GM21367 (cell line): ENCODE measurements around the gene PROC.
"Not testable (repeated sequence)": the region's sequence is repeated elsewhere in the genome, so short reads cannot be mapped to it uniquely, and the experiment has no call there.

ENCODE experiments used
- ATAC-seq: cut with Tn5 transposase; IDR thresholded peaks from one replicate; pipeline ENCODE4 v1.9.1; 2021; ENCODE audit not compliant: unreplicated experiment

The PROC gene

DNA sequence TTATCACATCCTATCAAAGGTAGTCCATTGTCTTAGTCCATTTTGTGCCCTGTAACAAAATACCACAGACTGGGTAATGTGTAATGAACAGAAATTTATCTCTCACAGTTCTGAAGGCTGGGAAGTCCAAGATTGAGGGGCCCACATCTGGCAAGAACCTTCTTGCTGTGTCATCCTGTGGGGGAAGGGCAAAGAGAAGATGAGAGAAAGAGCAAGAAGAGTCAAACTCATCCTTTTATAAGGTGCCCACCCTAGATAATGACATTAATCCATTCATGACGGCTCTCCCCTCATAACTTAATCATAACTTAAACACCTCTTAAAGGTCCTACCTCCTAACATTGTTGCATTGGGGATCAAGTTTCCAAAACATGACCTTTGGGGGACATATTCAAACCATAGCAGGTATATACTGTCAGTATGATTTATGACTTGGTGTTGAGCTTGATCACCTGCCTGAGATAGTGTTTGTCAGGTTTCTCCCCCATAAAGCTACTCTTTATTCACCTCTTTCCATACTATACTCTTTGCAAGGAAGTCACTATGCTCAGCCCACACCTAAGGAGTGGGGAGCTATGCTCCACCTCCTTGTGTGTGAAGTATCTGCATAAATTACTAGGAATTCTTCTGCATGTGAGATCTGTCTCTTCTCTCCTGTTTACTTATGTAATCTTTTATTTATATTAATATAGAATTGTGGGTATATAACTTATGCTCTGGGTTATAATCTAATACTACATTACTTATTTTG, 25.2 kb upstream of the PROC start:
- no peak for ATAC-seq

- ATAC-seq = no peak
Observed at GRCh38 chr2:127394492-127394891, 23.7 kb upstream of the PROC start.

DNA sequence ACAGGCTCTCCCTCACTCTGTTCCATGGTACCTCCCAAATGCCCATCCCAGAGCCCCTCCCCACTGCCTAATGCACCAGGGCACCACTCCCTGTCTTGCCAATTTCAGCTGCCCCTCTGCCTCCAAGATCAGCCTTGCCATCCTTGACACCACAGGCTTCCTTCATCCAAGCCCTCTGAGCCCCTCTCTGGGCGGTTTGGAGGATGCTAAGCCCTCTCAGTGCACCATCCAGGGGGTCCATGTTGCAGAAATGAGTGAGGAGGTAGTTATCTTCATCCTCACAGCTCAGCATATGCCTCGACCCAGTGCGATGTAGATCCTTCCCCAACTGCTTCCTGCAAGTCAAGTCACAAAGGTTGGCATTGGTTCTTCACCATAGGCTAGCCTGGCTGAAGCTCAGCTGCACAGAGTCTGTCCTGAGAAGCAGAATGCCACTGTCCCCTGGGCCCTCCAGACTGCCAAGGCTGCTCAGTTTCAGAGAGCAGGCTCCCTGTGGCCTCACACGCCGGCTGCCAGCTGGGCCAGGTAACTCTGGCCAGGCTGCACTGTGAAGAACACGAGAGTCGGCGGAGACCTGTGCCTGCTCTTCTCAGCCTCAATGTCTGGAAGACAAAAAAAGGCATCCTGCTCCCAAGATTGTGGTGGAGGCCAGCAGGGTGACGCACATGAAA, 20.5 kb upstream of the PROC start:
- ATAC-seq = no peak

DNA sequence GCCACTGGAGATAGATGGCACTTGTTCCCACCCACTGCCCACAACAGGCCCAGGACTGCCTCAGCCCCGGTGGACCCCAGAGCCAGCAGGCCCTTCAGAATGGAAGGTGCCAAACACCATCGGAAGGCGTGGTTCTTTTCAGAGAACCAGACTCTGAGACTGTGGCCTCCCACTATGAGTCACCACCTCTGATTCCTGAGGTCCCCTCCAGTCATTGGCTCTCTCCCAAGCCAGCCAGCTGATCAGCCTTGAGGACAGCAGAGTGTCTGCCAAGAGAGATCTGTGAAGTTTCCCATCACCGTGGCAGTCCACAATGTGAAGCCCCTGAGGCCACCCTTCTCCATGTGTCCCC, 20.0 kb upstream of the PROC start:
- ATAC-seq = peak; percentile 78

DNA sequence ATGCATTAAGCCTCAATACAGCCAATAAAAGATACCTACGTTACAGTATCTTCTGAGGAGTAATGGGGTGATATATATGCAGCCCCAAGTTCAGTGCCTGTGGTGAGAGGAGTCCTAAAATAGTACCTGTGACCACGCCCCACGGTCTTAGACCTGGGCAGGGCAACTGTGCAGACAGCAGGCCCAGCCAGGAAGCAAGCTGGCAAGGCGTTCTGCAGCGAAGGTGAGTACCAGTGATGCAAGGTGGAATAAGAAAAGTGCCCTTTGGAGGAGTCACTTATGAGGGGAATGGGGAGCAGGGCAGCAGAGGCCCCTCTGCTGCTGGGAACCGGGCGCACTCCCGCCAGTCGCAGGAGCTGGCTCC, 17.7 kb upstream of the PROC start:
- no peak for ATAC-seq

- ATAC-seq = no peak
Observed at GRCh38 chr2:127400897-127401756, 17.1 kb upstream of the PROC start.

GRCh38 chr2:127401757-127402695, 16.2 kb upstream of the PROC start:
- no peak for ATAC-seq

- ATAC-seq = no peak
Observed at GRCh38 chr2:127403460-127403859, 14.8 kb upstream of the PROC start.

- no peak for ATAC-seq
Observed at GRCh38 chr2:127404466-127405254, 13.6 kb upstream of the PROC start.

DNA sequence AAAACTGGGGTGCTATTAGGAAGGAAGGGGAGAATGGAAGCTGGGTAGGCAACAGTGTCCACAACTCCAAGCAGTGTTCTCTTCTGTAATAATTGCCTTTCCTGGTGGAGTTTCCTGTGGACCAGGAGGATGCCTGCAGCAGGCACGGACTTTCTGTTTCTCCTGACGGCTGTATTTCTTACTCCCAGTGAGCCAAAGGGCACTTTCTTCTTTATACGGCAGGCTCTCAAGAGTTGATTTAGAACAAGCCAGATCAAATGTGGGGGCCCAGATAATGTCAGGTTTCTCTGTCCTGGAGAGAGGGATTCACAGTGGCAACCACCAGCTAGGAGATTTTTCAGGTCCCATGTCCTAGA, 13.0 kb upstream of the PROC start:
- no peak for ATAC-seq

GRCh38 chr2:127406454-127406853, 11.8 kb upstream of the PROC start:
- no peak for ATAC-seq

DNA sequence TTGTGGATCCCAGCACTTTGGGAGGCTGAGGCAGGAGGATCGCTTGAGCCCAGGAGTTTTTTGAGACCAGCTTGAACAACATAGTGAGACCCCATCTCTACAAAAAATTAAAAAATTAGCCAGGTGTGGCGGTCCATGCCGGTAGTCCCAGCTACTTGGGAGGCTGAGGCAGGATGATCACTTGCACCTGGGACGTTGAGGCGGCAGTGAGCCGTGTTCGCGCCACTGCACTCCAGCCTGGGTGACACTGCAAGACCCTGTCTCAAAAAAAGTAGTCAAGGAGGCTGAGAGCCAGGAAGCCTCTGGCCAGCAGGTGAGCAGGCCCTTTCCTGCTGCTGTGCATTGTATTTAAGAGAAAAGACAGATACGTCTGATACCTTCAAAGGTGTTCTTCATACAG, 11.1 kb upstream of the PROC start:
- ATAC-seq = no peak

DNA sequence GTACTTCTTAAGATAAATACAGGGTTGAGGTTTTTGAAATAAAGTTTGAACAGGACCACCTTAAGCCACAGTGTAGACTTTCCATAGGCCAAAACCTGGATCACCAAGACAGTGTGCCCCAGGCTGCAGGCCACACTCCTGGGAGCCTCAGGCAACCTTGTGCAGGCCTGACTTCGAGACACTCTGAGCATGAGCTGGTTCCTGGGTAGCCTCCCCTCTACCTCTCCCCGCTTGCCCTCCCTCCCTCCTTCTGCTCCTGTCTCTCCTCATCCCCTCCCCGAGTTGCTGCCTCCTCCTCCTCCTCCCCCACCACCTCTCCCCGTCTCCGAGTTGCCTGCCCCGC, 10.6 kb upstream of the PROC start:
- ATAC-seq = no peak

GRCh38 chr2:127408004-127408806, 10.0 kb upstream of the PROC start:
- peak; percentile 78 for ATAC-seq

GRCh38 chr2:127408807-127409099, 9.5 kb upstream of the PROC start:
- no peak for ATAC-seq

DNA sequence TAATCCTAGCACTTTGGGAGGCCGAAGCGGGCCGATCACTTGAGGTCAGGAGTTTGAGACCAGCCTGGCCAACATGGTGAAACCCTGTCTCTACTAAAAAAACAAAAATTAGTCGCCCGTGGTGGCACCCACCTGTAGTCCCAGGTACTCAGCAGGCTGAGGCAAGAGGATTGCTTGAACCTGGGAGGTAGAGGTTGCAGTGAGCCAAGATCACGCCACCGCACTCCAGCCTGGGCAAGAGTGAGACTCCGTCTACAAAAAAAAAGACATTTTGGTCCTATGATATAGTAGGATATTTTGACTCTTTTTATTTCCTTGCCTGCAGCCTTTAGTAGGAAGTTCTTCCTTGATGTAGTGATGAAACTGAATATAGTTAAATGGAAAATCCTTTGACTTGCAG, 8.5 kb upstream of the PROC start:
- not testable (repeated sequence) for ATAC-seq

DNA sequence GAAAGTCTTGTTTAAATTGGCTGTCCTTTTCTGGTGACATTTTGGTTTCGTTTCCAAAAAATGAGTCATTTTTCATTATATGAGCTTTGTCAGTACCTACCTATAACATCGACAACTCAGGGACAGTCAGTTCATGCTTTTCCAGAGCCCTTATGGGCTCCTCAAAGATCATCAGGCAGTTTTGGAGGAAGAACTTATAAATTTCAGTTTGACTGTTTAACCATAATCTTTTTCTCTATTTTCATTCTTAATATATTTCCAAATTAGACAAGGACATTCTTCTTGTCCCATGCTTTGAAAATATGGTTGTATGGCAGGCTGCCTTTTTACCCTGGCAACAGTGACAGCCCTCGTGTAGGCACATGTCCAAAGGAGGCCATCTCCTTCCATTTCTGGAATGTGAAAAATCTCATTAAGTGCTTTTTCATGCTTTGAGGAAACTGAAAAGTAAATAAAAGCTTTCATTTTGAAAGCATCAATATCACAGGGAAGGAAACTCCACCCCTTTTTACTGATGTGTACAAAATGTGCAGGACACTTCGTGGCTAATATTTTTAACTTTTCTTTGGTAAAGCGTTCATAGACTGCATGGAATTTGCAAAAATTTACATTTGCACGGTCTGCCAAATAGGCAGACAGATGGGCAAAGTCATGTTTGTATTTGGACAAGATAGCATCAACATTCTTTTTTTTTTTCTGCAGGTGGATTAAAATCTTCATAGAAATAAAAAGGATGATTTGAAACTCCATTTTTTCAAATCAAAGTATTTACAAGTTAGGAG, 7.2 kb upstream of the PROC start:
- no peak for ATAC-seq

DNA sequence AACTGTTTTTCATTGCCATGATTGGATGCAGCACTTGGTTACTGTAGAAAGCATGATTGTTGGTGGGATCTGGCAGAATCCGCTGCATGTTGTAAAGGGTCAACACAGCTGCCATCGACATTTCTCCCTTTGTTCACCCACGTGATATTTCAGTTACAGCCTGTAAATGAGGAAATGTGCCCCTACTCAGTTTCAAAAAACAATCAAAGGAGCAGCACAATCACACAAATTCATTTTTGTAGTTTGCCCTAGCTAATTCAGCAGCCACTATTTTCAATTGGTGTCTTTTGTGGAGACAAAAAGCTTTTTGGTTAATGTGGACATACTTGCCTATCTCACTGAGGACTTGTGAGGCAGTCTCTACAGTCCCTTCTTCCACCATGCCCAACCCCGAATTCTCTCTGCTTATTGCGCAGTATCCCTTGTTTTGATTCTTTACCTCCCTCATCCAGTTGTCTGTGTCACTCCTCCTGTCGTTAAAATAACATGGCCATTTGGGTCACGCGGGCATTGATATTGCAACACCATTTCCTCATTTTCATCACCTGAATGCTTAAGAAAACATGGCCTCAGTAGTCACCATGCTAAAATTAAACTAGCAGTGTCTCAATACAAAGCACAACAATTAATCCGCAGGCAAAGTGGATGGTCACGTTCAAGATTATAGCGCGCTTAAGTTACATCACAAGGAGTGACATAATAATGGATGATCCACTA, 6.4 kb upstream of the PROC start:
- no peak for ATAC-seq
